BE2C (cell line): Measurements from ENCODE around the gene TLR6.
"Not testable (repeated sequence)": the region's sequence is repeated elsewhere in the genome, so short reads cannot be mapped to it uniquely, and the experiment has no call there.

Source experiments
- DNase-seq: peaks from one replicate; pipeline ENCODE4 v3.0.0-alpha.2; 2020
- H3K27me3 ChIP-seq: fragments of 250-450 bp; sonication (Bioruptor Pico); 2 replicates; pipeline ENCODE4 v1.5.1; 2020; ENCODE audit warnings: mild to moderate bottlenecking
- H3K36me3 ChIP-seq: fragments of 250-450 bp; sonication (Bioruptor Pico); 2 replicates; pipeline ENCODE4 v1.5.1; 2020; ENCODE audit warnings: mild to moderate bottlenecking
- H3K4me1 ChIP-seq: fragments of 250-450 bp; sonication (Bioruptor Pico); 2 replicates; pipeline ENCODE4 v1.5.1; 2020
- H3K4me3 ChIP-seq: 2 replicates; pipeline ENCODE4 v1.5.1; 2011; ENCODE audit warnings: low read depth, low read length
- H3K9me3 ChIP-seq: fragments of 250-450 bp; sonication (Bioruptor Pico); 2 replicates; pipeline ENCODE4 v1.5.1; 2020
- CTCF ChIP-seq: IDR thresholded peaks from 2 replicates; pipeline ENCODE4 v1.5.1; 2012; ENCODE audit warnings: mild to moderate bottlenecking, low read depth, low read length

TLR6 gene

GRCh38 chr4:38811297-38811696 is 45.3 kb downstream of the TLR6 start:
- Histone ChIP-seq H3K36me3 (no peaks in the 10 kb centered on the region), H3K9me3 (no peaks in the 10 kb centered on the region), H3K4me3 (no peak overlapping the region), H3K27me3 (no peaks in the 10 kb centered on the region), H3K4me1 (no peaks in the 10 kb centered on the region)
- DNase-seq: no peak
- TF ChIP-seq CTCF: no peak

- DNase-seq, H3K36me3 ChIP-seq, H3K4me1 ChIP-seq, H3K27me3 ChIP-seq, H3K4me3 ChIP-seq, H3K9me3 ChIP-seq: not testable (repeated sequence)
Observed at GRCh38 chr4:38807462-38807861, 49.2 kb downstream of the TLR6 start.

GRCh38 chr4:38806251-38806650 is 50.4 kb downstream of the TLR6 start:
- not testable (repeated sequence) for DNase-seq, H3K27me3 ChIP-seq, H3K36me3 ChIP-seq, H3K9me3 ChIP-seq, H3K4me1 ChIP-seq, H3K4me3 ChIP-seq

- H3K27me3 ChIP-seq: no peaks in the 10 kb centered on the region
- H3K4me1 ChIP-seq: no peaks in the 10 kb centered on the region
- H3K4me3 ChIP-seq: no peak overlapping the region
- no peaks in the 10 kb centered on the region for H3K9me3 ChIP-seq
- no peak for DNase-seq
- no peak for TF ChIP-seq CTCF
- H3K36me3 ChIP-seq: no peaks in the 10 kb centered on the region
Observed at GRCh38 chr4:38805530-38806145, 51.0 kb downstream of the TLR6 start.

GRCh38 chr4:38804654-38805295 is 51.8 kb downstream of the TLR6 start, which contains the start of gene TLR1:
TLR1 (minus strand) TSS chr4:38804791; CDS start chr4:38798831, 5,960 bp downstream.
- H3K4me3 ChIP-seq: no peak within 1 kb of the TSS
- no peaks in the 10 kb centered on the region for H3K27me3 ChIP-seq
- peak; percentile 55 for TF ChIP-seq CTCF
- no peaks in the 10 kb centered on the region for H3K4me1 ChIP-seq
- no peak for DNase-seq
- H3K36me3 ChIP-seq: no peaks in the 10 kb centered on the region
- H3K9me3 ChIP-seq: no peaks in the 10 kb centered on the region

- Histone ChIP-seq H3K9me3 (no peaks in the 10 kb centered on the region), H3K27me3 (no peaks in the 10 kb centered on the region), H3K36me3 (no peaks in the 10 kb centered on the region), H3K4me1 (no peaks in the 10 kb centered on the region), H3K4me3 (no peak overlapping the region)
- DNase-seq: no peak
- no peak for TF ChIP-seq CTCF
Observed at GRCh38 chr4:38803833-38804653, 52.6 kb downstream of the TLR6 start.
